GM23338 (cell line): ENCODE measurements around the gene MAGI1. TPM values are rescaled to one million over a fixed set of nuclear protein-coding genes. Genes with fewer than 3 reads are reported as not detected.

Source experiments
- ATAC-seq: fragments of 200-7000 bp; cut with Tn5 transposase; 3 replicates; pipeline ENCODE4 v1.9.1; 2020
- DNase-seq: peaks from one replicate; pipeline ENCODE4 v3.0.0-alpha.2; 2015; ENCODE audit warnings: low spot score
- H2AFZ ChIP-seq: fragments of 200-600 bp; sonication (generic); 2 replicates; pipeline ENCODE4 v1.8.0; 2016; ENCODE audit warnings: antibody characterized with exemption, mild to moderate bottlenecking, moderate library complexity
- H3F3A ChIP-seq: fragments of 200-600 bp; sonication (generic); replicated peaks from 2 replicates; pipeline ENCODE4 v1.8.0; 2017; ENCODE audit warnings: antibody characterized with exemption, mixed run types, low read depth
- H3K27ac ChIP-seq: fragments of 200-600 bp; sonication (generic); 2 replicates; pipeline ENCODE4 v1.6.1; 2016; ENCODE audit warnings: low read depth
- H3K27me3 ChIP-seq: fragments of 200-600 bp; sonication (generic); 2 replicates; pipeline ENCODE4 v1.8.0; 2016; ENCODE audit warnings: mild to moderate bottlenecking, mixed run types, moderate library complexity; ENCODE audit not compliant: insufficient read depth
- H3K36me3 ChIP-seq: fragments of 200-600 bp; sonication (generic); 2 replicates; pipeline ENCODE4 v1.8.0; 2016; ENCODE audit warnings: mild to moderate bottlenecking; ENCODE audit not compliant: insufficient read depth
- H3K4me1 ChIP-seq: fragments of 200-600 bp; sonication (generic); 2 replicates; pipeline ENCODE4 v1.8.0; 2016; ENCODE audit warnings: mild to moderate bottlenecking, moderate library complexity; ENCODE audit not compliant: insufficient read depth
- H3K4me2 ChIP-seq: fragments of 200-600 bp; sonication (generic); 2 replicates; pipeline ENCODE4 v1.7.1; 2017; ENCODE audit warnings: mixed run types
- H3K4me3 ChIP-seq: fragments of 200-600 bp; sonication (generic); 2 replicates; pipeline ENCODE4 v1.6.1; 2016; ENCODE audit warnings: mixed run types
- H3K79me2 ChIP-seq: fragments of 200-600 bp; sonication (generic); replicated peaks from 2 replicates; pipeline ENCODE4 v1.8.0; 2017; ENCODE audit warnings: mild to moderate bottlenecking; ENCODE audit not compliant: insufficient read depth
- H3K9me2 ChIP-seq: fragments of 200-600 bp; sonication (generic); 2 replicates; pipeline ENCODE4 v1.8.0; 2017; ENCODE audit not compliant: insufficient read depth
- H4K20me1 ChIP-seq: fragments of 200-600 bp; sonication (generic); replicated peaks from 2 replicates; pipeline ENCODE4 v1.8.0; 2017; ENCODE audit warnings: mild to moderate bottlenecking; ENCODE audit not compliant: insufficient read depth
- H3K27ac Mint-ChIP-seq: 2 replicates; pipeline ENCODE4 v1.8.0; 2020; ENCODE audit warnings: inconsistent platforms, mild to moderate bottlenecking, moderate library complexity, mixed read lengths
- H3K27me3 Mint-ChIP-seq: 3 replicates; pipeline ENCODE4 v1.8.0; 2022; ENCODE audit warnings: low read depth, mild to moderate bottlenecking, moderate library complexity, mixed read lengths, inconsistent platforms; ENCODE audit not compliant: insufficient read depth, poor library complexity
- H3K36me3 Mint-ChIP-seq: 3 replicates; pipeline ENCODE4 v1.8.0; 2021; ENCODE audit warnings: low read depth, mild to moderate bottlenecking, inconsistent platforms, moderate library complexity, mixed read lengths
- H3K4me1 Mint-ChIP-seq: 3 replicates; pipeline ENCODE4 v1.8.0; 2020; ENCODE audit warnings: mild to moderate bottlenecking, inconsistent platforms, mixed read lengths
- H3K4me3 Mint-ChIP-seq: 3 replicates; pipeline ENCODE4 v1.8.0; 2021; ENCODE audit warnings: moderate library complexity, mild to moderate bottlenecking, inconsistent platforms, mixed read lengths
- H3K9me3 Mint-ChIP-seq: 3 replicates; pipeline ENCODE4 v1.8.0; 2020; ENCODE audit warnings: moderate library complexity, mild to moderate bottlenecking, inconsistent platforms, mixed read lengths
- CREB1 ChIP-seq: fragments of 250-450 bp; sonication (Bioruptor Pico); IDR thresholded peaks from 2 replicates; pipeline ENCODE4 v1.5.0; 2020; ENCODE audit warnings: low read depth, mild to moderate bottlenecking, moderate library complexity
- EZH2 ChIP-seq: fragments of 200-600 bp; sonication (generic); IDR thresholded peaks from one replicate; pipeline ENCODE4 v1.8.0; 2017; ENCODE audit warnings: antibody characterized with exemption, mild to moderate bottlenecking, low read depth; ENCODE audit not compliant: unreplicated experiment
- EZH2phosphoT487 ChIP-seq: fragments of 200-600 bp; sonication (generic); IDR thresholded peaks from one replicate; pipeline ENCODE4 v1.8.1; 2018; ENCODE audit warnings: antibody characterized with exemption; ENCODE audit not compliant: unreplicated experiment
- NANOG ChIP-seq: IDR thresholded peaks from 2 replicates; pipeline ENCODE4 v1.6.1; 2016; ENCODE audit warnings: antibody characterized with exemption, borderline replicate concordance
- POLR2AphosphoS5 ChIP-seq: IDR thresholded peaks from 2 replicates; pipeline ENCODE4 v1.6.1; 2016; ENCODE audit warnings: antibody characterized with exemption, low read depth
- STAT1 ChIP-seq: IDR thresholded peaks from one replicate; pipeline ENCODE4 v1.6.1; 2016; ENCODE audit warnings: antibody characterized with exemption; ENCODE audit not compliant: unreplicated experiment
- ZNF114 ChIP-seq: fragments of 250-450 bp; sonication (Bioruptor Pico); IDR thresholded peaks from 2 replicates; pipeline ENCODE4 v1.5.0; 2020; ENCODE audit warnings: mild to moderate bottlenecking, moderate library complexity
- ZNF331 ChIP-seq: fragments of 250-450 bp; sonication (Bioruptor Pico); IDR thresholded peaks from 2 replicates; pipeline ENCODE4 v1.5.0; 2020; ENCODE audit warnings: low read depth, mild to moderate bottlenecking, moderate library complexity
- polyA plus RNA-seq: library from polyadenylated mRNA; unstranded; fragments of >200 nt; fragmentation: Nextera tagmentation; extraction: Ambion mirVana; gene quantifications from 2 replicates; pipeline ENCODE4 v1.2.1, GENCODE V29; 2016
- total RNA-seq: library from RNA; depleted of rRNA; stranded (reverse); fragments of >200 nt; shearing (Covaris generic); gene quantifications from 2 replicates; pipeline ENCODE4 v1.2.3, GENCODE V29; 2014
- TF ChIP-seq, protein P1 (sequence below): fragments of 250-450 bp; sonication (Bioruptor Pico); IDR thresholded peaks from 2 replicates; pipeline ENCODE4 v1.5.0; 2020; ENCODE audit warnings: mild to moderate bottlenecking, moderate library complexity
- TF ChIP-seq, protein P2 (sequence below), 2 experiments: fragments of 200-600 bp in 1 of 2; sonication (generic) in 1 of 2; conservative IDR thresholded peaks; 2 replicates each; pipeline versions ENCODE4 v1.5.1 to v1.6.1; 2016 to 2017; ENCODE audit warnings: antibody characterized with exemption in 2 of 2, low read depth in 2 of 2, mild to moderate bottlenecking in 2 of 2, moderate library complexity in 1 of 2

The MAGI1 gene
- total and polyA plus RNA-seq, 2 experiments from 2014 or later: 27.4 to 71.2 TPM

DNA sequence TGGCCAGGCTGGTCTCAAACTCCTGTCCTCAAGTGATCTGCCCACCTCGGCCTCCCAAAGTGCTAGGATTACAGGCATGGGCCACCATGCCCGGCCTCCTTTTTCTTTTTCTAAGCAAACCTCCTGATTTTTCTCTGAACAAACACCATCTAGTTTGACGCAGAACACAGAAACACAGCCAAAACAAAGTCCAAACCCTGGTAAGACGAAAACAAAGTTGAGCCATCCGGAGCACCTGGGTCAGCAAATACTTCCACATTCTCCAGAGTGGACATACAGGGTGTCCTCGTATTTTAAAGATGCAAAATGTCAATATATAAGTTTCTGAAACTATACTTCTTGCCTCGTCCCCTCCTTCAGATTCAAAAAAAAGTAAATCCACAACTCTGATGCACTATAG lies 715.8 kb downstream of the MAGI1 start:
- H3K4me1 Mint-ChIP-seq: no peaks in the 10 kb centered on the region

DNA sequence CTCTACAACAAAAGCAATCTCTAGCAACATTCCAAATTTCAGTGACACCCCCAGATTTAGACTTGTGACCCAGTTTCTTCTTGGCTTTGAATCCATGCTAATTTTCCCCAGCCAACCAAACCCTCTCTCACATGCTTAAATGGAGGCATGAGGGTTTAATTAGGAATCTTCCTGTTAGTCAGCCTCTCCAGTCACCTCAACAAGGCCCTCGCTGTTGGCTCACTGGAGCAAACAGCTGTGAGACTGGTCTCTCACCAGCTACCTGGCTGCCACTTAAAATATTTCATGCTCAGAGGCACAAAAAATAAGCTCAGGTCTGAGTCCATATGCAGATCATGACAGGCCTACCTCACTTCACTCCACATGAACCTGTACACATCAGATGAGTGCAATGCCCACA lies 720.5 kb downstream of the MAGI1 start:
- no peaks in the 10 kb centered on the region for H3K27me3 Mint-ChIP-seq
- no peak overlapping the region for H3K4me2 ChIP-seq
- DNase-seq (no peak), ATAC-seq (no peak)
- H3K4me1 Mint-ChIP-seq: no peaks in the 10 kb centered on the region
- H3K4me1 ChIP-seq: no peaks in the 10 kb centered on the region
- no peak overlapping the region for H2AFZ ChIP-seq
- no peaks in the 10 kb centered on the region for H3K36me3 ChIP-seq
- H4K20me1 ChIP-seq: no peaks in the 10 kb centered on the region
- H3K9me2 ChIP-seq: peaks cover 5% of the 10 kb centered on the region; the same call in 1 of the 2 replicates
- no peaks in the 10 kb centered on the region; the same call in 2 of the 3 replicates for H3K9me3 Mint-ChIP-seq
- no peaks in the 10 kb centered on the region for H3K79me2 ChIP-seq
- H3K27me3 ChIP-seq: no peaks in the 10 kb centered on the region
- no peak overlapping the region for H3K4me3 Mint-ChIP-seq
- H3K4me3 ChIP-seq: no peak overlapping the region
- H3F3A ChIP-seq: no peaks in the 10 kb centered on the region
- no peak overlapping the region for H3K27ac ChIP-seq
- H3K36me3 Mint-ChIP-seq: no peaks in the 10 kb centered on the region
- no peak overlapping the region for H3K27ac Mint-ChIP-seq
- no peak for TF ChIP-seq ZNF114 (CRISPR knock-in tag)
- TF ChIP-seq, protein P1, sequence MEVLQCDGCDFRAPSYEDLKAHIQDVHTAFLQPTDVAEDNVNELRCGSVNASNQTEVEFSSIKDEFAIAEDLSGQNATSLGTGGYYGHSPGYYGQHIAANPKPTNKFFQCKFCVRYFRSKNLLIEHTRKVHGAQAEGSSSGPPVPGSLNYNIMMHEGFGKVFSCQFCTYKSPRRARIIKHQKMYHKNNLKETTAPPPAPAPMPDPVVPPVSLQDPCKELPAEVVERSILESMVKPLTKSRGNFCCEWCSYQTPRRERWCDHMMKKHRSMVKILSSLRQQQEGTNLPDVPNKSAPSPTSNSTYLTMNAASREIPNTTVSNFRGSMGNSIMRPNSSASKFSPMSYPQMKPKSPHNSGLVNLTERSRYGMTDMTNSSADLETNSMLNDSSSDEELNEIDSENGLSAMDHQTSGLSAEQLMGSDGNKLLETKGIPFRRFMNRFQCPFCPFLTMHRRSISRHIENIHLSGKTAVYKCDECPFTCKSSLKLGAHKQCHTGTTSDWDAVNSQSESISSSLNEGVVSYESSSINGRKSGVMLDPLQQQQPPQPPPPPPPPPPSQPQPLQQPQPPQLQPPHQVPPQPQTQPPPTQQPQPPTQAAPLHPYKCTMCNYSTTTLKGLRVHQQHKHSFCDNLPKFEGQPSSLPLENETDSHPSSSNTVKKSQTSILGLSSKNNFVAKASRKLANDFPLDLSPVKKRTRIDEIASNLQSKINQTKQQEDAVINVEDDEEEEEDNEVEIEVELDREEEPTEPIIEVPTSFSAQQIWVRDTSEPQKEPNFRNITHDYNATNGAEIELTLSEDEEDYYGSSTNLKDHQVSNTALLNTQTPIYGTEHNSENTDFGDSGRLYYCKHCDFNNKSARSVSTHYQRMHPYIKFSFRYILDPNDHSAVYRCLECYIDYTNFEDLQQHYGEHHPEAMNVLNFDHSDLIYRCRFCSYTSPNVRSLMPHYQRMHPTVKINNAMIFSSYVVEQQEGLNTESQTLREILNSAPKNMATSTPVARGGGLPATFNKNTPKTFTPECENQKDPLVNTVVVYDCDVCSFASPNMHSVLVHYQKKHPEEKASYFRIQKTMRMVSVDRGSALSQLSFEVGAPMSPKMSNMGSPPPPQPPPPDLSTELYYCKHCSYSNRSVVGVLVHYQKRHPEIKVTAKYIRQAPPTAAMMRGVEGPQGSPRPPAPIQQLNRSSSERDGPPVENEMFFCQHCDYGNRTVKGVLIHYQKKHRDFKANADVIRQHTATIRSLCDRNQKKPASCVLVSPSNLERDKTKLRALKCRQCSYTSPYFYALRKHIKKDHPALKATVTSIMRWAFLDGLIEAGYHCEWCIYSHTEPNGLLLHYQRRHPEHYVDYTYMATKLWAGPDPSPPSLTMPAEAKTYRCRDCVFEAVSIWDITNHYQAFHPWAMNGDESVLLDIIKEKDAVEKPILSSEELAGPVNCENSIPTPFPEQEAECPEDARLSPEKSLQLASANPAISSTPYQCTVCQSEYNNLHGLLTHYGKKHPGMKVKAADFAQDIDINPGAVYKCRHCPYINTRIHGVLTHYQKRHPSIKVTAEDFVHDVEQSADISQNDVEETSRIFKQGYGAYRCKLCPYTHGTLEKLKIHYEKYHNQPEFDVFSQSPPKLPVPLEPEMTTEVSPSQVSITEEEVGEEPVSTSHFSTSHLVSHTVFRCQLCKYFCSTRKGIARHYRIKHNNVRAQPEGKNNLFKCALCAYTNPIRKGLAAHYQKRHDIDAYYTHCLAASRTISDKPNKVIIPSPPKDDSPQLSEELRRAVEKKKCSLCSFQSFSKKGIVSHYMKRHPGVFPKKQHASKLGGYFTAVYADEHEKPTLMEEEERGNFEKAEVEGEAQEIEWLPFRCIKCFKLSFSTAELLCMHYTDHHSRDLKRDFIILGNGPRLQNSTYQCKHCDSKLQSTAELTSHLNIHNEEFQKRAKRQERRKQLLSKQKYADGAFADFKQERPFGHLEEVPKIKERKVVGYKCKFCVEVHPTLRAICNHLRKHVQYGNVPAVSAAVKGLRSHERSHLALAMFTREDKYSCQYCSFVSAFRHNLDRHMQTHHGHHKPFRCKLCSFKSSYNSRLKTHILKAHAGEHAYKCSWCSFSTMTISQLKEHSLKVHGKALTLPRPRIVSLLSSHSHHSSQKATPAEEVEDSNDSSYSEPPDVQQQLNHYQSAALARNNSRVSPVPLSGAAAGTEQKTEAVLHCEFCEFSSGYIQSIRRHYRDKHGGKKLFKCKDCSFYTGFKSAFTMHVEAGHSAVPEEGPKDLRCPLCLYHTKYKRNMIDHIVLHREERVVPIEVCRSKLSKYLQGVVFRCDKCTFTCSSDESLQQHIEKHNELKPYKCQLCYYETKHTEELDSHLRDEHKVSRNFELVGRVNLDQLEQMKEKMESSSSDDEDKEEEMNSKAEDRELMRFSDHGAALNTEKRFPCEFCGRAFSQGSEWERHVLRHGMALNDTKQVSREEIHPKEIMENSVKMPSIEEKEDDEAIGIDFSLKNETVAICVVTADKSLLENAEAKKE (CRISPR knock-in tag): no peak
- TF ChIP-seq, protein P2, sequence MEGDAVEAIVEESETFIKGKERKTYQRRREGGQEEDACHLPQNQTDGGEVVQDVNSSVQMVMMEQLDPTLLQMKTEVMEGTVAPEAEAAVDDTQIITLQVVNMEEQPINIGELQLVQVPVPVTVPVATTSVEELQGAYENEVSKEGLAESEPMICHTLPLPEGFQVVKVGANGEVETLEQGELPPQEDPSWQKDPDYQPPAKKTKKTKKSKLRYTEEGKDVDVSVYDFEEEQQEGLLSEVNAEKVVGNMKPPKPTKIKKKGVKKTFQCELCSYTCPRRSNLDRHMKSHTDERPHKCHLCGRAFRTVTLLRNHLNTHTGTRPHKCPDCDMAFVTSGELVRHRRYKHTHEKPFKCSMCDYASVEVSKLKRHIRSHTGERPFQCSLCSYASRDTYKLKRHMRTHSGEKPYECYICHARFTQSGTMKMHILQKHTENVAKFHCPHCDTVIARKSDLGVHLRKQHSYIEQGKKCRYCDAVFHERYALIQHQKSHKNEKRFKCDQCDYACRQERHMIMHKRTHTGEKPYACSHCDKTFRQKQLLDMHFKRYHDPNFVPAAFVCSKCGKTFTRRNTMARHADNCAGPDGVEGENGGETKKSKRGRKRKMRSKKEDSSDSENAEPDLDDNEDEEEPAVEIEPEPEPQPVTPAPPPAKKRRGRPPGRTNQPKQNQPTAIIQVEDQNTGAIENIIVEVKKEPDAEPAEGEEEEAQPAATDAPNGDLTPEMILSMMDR (conservative IDR thresholded peaks at IDR 0.05; ENCODE audit: low read depth in 2 of 2): no peak
- TF ChIP-seq EZH2: no peak
- no peak for TF ChIP-seq EZH2phosphoT487
- TF ChIP-seq ZNF331 (CRISPR knock-in tag): no peak
- no peak for TF ChIP-seq POLR2AphosphoS5

More for the DNA sequence above, 715.8 kb downstream of the MAGI1 start:
- H3K4me3 Mint-ChIP-seq: no peak overlapping the region
- Histone ChIP-seq H3K4me1 (no peaks in the 10 kb centered on the region), H4K20me1 (no peaks in the 10 kb centered on the region), H3K4me3 (no peak overlapping the region), H3K9me2 (peaks cover 5% of the 10 kb centered on the region; the same call in 1 of the 2 replicates), H2AFZ (no peak overlapping the region), H3K79me2 (no peaks in the 10 kb centered on the region), H3F3A (no peaks in the 10 kb centered on the region), H3K27ac (no peak overlapping the region), H3K36me3 (no peaks in the 10 kb centered on the region), H3K27me3 (no peaks in the 10 kb centered on the region), H3K4me2 (no peak overlapping the region)
- no peaks in the 10 kb centered on the region for H3K27me3 Mint-ChIP-seq
- TF ChIP-seq NANOG (no peak), EZH2 (no peak), ZNF331 (CRISPR knock-in tag) (no peak), CREB1 (CRISPR knock-in tag) (no peak), STAT1 (no peak), ZNF114 (CRISPR knock-in tag) (no peak)
- TF ChIP-seq, protein P2 (conservative IDR thresholded peaks at IDR 0.05; ENCODE audit: low read depth in 2 of 2): no peak
- DNase-seq (no peak), ATAC-seq (no peak)
- H3K36me3 Mint-ChIP-seq: no peaks in the 10 kb centered on the region
- H3K27ac Mint-ChIP-seq: no peak overlapping the region
- no peaks in the 10 kb centered on the region; the same call in 2 of the 3 replicates for H3K9me3 Mint-ChIP-seq
